Stimulated activated CD4-positive, alpha-beta T cell treated with anti-CD3 and anti-CD28 coated beads, Interleukin-2, amount 100 ng/mL, for 4 hours (primary cell): ENCODE data around the gene PMEL.
"Not testable (repeated sequence)": the region's sequence is repeated elsewhere in the genome, so short reads cannot be mapped to it uniquely, and the experiment has no call there.

ENCODE experiments used
- DNase-seq: peaks from one replicate; pipeline ENCODE4 v3.0.0-alpha.2; 2020; ENCODE audit warnings: low read depth

The PMEL gene

GRCh38 chr12:55922126-55922525 lies 43.7 kb downstream of the PMEL start:
- no peak for DNase-seq

DNA sequence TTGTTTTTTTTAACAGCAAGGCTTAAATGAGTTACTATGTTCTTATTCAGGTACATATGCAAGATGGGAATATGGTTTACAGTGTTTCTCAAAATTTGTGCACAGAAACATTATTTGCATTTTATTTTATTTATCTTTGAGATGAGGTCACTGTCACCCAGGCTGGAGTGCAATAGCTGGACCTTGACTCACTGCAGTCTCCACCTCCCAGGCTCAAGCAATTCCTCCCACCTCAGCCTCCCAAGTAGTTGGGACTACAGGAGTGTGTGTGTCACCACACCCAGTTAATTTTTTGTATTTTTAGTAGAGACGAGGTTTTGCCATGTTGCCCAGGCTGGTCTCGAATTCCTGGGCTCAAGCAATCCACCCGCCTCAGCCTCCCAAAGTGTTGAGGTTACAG lies 46.8 kb downstream of the PMEL start:
- DNase-seq: not testable (repeated sequence)

GRCh38 chr12:55915482-55915859 lies 50.4 kb downstream of the PMEL start:
- no peak for DNase-seq

- no peak for DNase-seq
These were observed 52.9 kb downstream of the PMEL start for GRCh38 chr12:55912908-55913307.

- no peak for DNase-seq
These were observed 56.3 kb downstream of the PMEL start for GRCh38 chr12:55909513-55909884.

- DNase-seq: no peak
These were observed 56.9 kb downstream of the PMEL start for GRCh38 chr12:55908726-55909512.

GRCh38 chr12:55906056-55906455 lies 59.8 kb downstream of the PMEL start:
- DNase-seq: no peak
